Osteoblast (primary cell): Measurements from ENCODE around the gene F8. TPM values are rescaled to one million over a fixed set of nuclear protein-coding genes. Genes with fewer than 3 reads are reported as not detected.
"Not testable (repeated sequence)": the region's sequence is repeated elsewhere in the genome, so short reads cannot be mapped to it uniquely, and the experiment has no call there.

Experiments
- DNase-seq: peaks from one replicate; pipeline ENCODE4 v3.0.0; 2011; ENCODE audit warnings: low spot score, mixed read lengths; ENCODE audit not compliant: insufficient read length; ENCODE audit errors: missing footprints
- H2AFZ ChIP-seq: 2 replicates; pipeline ENCODE4 v1.6.0; 2011; ENCODE audit warnings: mild to moderate bottlenecking, low read length
- H3K27ac ChIP-seq: 2 replicates; pipeline ENCODE4 v1.5.1; 2011; ENCODE audit warnings: mild to moderate bottlenecking, low read depth, low read length, moderate library complexity
- H3K27me3 ChIP-seq: 2 replicates; pipeline ENCODE4 v1.6.0; 2012; ENCODE audit warnings: mild to moderate bottlenecking, control low read depth, inconsistent platforms, low read length, moderate library complexity; ENCODE audit not compliant: insufficient read depth
- H3K36me3 ChIP-seq: 2 replicates; pipeline ENCODE4 v1.5.1; 2011; ENCODE audit warnings: mild to moderate bottlenecking, low read length, control low read depth, moderate library complexity; ENCODE audit not compliant: insufficient read depth
- H3K4me1 ChIP-seq: 2 replicates; pipeline ENCODE4 v1.5.1; 2011; ENCODE audit warnings: mild to moderate bottlenecking, low read length, control low read depth, moderate library complexity; ENCODE audit not compliant: insufficient read depth
- H3K4me2 ChIP-seq: 2 replicates; pipeline ENCODE4 v1.6.0; 2011; ENCODE audit warnings: mild to moderate bottlenecking, low read length; ENCODE audit not compliant: insufficient read depth
- H3K4me3 ChIP-seq: fragments of 200-600 bp; sonication (generic); 3 replicates; pipeline ENCODE4 v1.5.1; 2012; ENCODE audit warnings: mild to moderate bottlenecking, low read length, inconsistent platforms; ENCODE audit not compliant: insufficient read depth
- H3K79me2 ChIP-seq: 2 replicates; pipeline ENCODE4 v1.6.0; 2012; ENCODE audit warnings: mild to moderate bottlenecking, low read length, control low read depth, inconsistent platforms; ENCODE audit not compliant: insufficient read depth
- H3K9me3 ChIP-seq: 2 replicates; pipeline ENCODE4 v1.5.1; 2011; ENCODE audit warnings: low read depth, low read length, control low read depth
- H4K20me1 ChIP-seq: 2 replicates; pipeline ENCODE4 v1.6.0; 2012; ENCODE audit warnings: mild to moderate bottlenecking, low read length, control low read depth; ENCODE audit not compliant: insufficient read depth
- CTCF ChIP-seq: IDR thresholded peaks from 2 replicates; pipeline ENCODE4 v1.5.1; 2011; ENCODE audit warnings: mild to moderate bottlenecking, low read depth, low read length, moderate library complexity; ENCODE audit errors: extremely low read depth
- total RNA-seq: library from RNA; depleted of rRNA; stranded (reverse); fragments of >200 nt; gene quantifications from 2 replicates; pipeline ENCODE4 v1.2.3, GENCODE V29; 2012

F8 gene
- total RNA-seq, 1 donor: 10.9 TPM

GRCh38 chrX:155006379-155006778, 16.1 kb downstream of the F8 start:
- not testable (repeated sequence) for H3K4me2 ChIP-seq, H3K79me2 ChIP-seq, H2AFZ ChIP-seq, DNase-seq, H3K4me1 ChIP-seq, H3K27me3 ChIP-seq, H3K4me3 ChIP-seq, H3K27ac ChIP-seq, H3K9me3 ChIP-seq, H4K20me1 ChIP-seq, H3K36me3 ChIP-seq

GRCh38 chrX:155005190-155005589, 17.3 kb downstream of the F8 start:
- no peaks in the 10 kb centered on the region for H3K27me3 ChIP-seq
- no peak for TF ChIP-seq CTCF
- H3K79me2 ChIP-seq: no peaks in the 10 kb centered on the region
- H3K4me2 ChIP-seq: no peak overlapping the region
- H2AFZ ChIP-seq: no peak overlapping the region
- no peak for DNase-seq
- no peak overlapping the region for H3K27ac ChIP-seq
- H3K4me1 ChIP-seq: no peaks in the 10 kb centered on the region
- no peaks in the 10 kb centered on the region for H3K9me3 ChIP-seq
- no peak overlapping the region for H3K4me3 ChIP-seq
- no peaks in the 10 kb centered on the region for H3K36me3 ChIP-seq
- H4K20me1 ChIP-seq: no peaks in the 10 kb centered on the region

GRCh38 chrX:155001873-155002272, 20.6 kb downstream of the F8 start:
- Histone ChIP-seq H3K9me3 (no peaks in the 10 kb centered on the region), H3K36me3 (no peaks in the 10 kb centered on the region), H3K4me1 (no peaks in the 10 kb centered on the region), H3K27me3 (no peaks in the 10 kb centered on the region), H3K27ac (no peak overlapping the region), H2AFZ (no peak overlapping the region), H3K4me2 (no peak overlapping the region), H3K4me3 (no peak overlapping the region), H3K79me2 (no peaks in the 10 kb centered on the region), H4K20me1 (no peaks in the 10 kb centered on the region)
- TF ChIP-seq CTCF: no peak
- DNase-seq: no peak

GRCh38 chrX:155000841-155001240, 21.7 kb downstream of the F8 start:
- Histone ChIP-seq H3K27ac (no peak overlapping the region), H3K36me3 (no peaks in the 10 kb centered on the region), H2AFZ (no peak overlapping the region), H3K9me3 (no peaks in the 10 kb centered on the region), H3K79me2 (no peaks in the 10 kb centered on the region), H3K4me3 (no peak overlapping the region), H3K27me3 (no peaks in the 10 kb centered on the region), H4K20me1 (no peaks in the 10 kb centered on the region), H3K4me2 (no peak overlapping the region), H3K4me1 (no peaks in the 10 kb centered on the region)
- DNase-seq: no peak
- no peak for TF ChIP-seq CTCF
